CD4-positive, alpha-beta T cell treated with Interleukin-6 for 4 hours (primary cell): Measurements from ENCODE around the gene BST1.

Source experiments
- DNase-seq: peaks from one replicate; pipeline ENCODE4 v3.0.0-alpha.2; 2020; ENCODE audit warnings: mixed read lengths

The BST1 gene

GRCh38 chr4:15677507-15677988 is 25.3 kb upstream of the BST1 start:
- no peak for DNase-seq

GRCh38 chr4:15681067-15681371 is 21.8 kb upstream of the BST1 start:
- no peak for DNase-seq

- DNase-seq = peak; percentile 96
Measured at GRCh38 chr4:15681372-15682241, 21.3 kb upstream of the BST1 start, which contains the start of gene FAM200B. TSS of gene FAM200B (plus strand) at chr4:15681827. CDS start at chr4:15686978, 5,151 bp downstream.

GRCh38 chr4:15682242-15683142 is 20.4 kb upstream of the BST1 start:
- no peak for DNase-seq

GRCh38 chr4:15683143-15683495 is 19.7 kb upstream of the BST1 start:
- no peak for DNase-seq

GRCh38 chr4:15684498-15684897 is 18.4 kb upstream of the BST1 start:
- DNase-seq = no peak

- no peak for DNase-seq
Measured at GRCh38 chr4:15688051-15688450, 14.8 kb upstream of the BST1 start.

GRCh38 chr4:15689540-15689939 is 13.3 kb upstream of the BST1 start:
- DNase-seq = no peak

- no peak for DNase-seq
Measured at GRCh38 chr4:15690020-15690809, 12.7 kb upstream of the BST1 start.

GRCh38 chr4:15691346-15692135 is 11.3 kb upstream of the BST1 start:
- no peak for DNase-seq

- no peak for DNase-seq
Measured at GRCh38 chr4:15692602-15693001, 10.3 kb upstream of the BST1 start.

- DNase-seq = no peak
Measured at GRCh38 chr4:15694431-15694830, 8.4 kb upstream of the BST1 start.

- no peak for DNase-seq
Measured at GRCh38 chr4:15695240-15695699, 7.6 kb upstream of the BST1 start.

- no peak for DNase-seq
Measured at GRCh38 chr4:15695729-15696128, 7.1 kb upstream of the BST1 start.

GRCh38 chr4:15696866-15697265 is 6.0 kb upstream of the BST1 start:
- DNase-seq = no peak

- no peak for DNase-seq
Measured at GRCh38 chr4:15703439-15703838, 574 bp downstream of the BST1 start.

- no peak for DNase-seq
Measured at GRCh38 chr4:15704129-15704528, 1.3 kb downstream of the BST1 start.

- DNase-seq = no peak
Measured at GRCh38 chr4:15706646-15707362, 3.9 kb downstream of the BST1 start.

GRCh38 chr4:15707363-15707715 is 4.5 kb downstream of the BST1 start:
- no peak for DNase-seq

- no peak for DNase-seq
Measured at GRCh38 chr4:15711762-15712161, 8.9 kb downstream of the BST1 start.

- no peak for DNase-seq
Measured at GRCh38 chr4:15712214-15712613, 9.3 kb downstream of the BST1 start.
